HepG2 (cell line): ENCODE measurements around the gene NPAS2. TPM values are rescaled to one million over a fixed set of nuclear protein-coding genes. Genes with fewer than 3 reads are reported as not detected.

Experiments
- AGO1 ChIP-seq: fragments of 200-400 bp; formaldehyde crosslinking; IDR thresholded peaks from 2 replicates; pipeline ENCODE4 v1.6.1; 2017; ENCODE audit warnings: mild to moderate bottlenecking, low read depth, low read length, moderate library complexity; ENCODE audit not compliant: poor library complexity, severe bottlenecking
- ARID4A ChIP-seq: sonication (generic); formaldehyde crosslinking; IDR thresholded peaks from 2 replicates; pipeline ENCODE4 v1.5.0; 2020; ENCODE audit warnings: mild to moderate bottlenecking, missing genetic modification reagents, borderline replicate concordance
- CBX2 ChIP-seq, 2 experiments: fragments of 200-600 bp in 1 of 2; sonication (generic); formaldehyde crosslinking in 1 of 2; IDR thresholded peaks; 2 replicates each; pipeline versions ENCODE4 v1.7.0 to v1.8.1; 2018 to 2022; ENCODE audit warnings: low read depth in 2 of 2, low read length in 1 of 2, mild to moderate bottlenecking in 1 of 2, missing genetic modification reagents in 1 of 2
- CSRNP2 ChIP-seq: sonication (generic); formaldehyde crosslinking; conservative IDR thresholded peaks from 2 replicates; pipeline ENCODE4 v1.8.0; 2022; ENCODE audit warnings: low read depth, missing genetic modification reagents
- LCORL ChIP-seq, 2 experiments: fragments of 450-650 bp in 1 of 2; sonication (generic) in 1 of 2; formaldehyde crosslinking in 1 of 2; IDR thresholded peaks; 2 replicates each; pipeline versions ENCODE4 v1.5.0 to v1.6.1; 2017 to 2020; ENCODE audit warnings: antibody characterized with exemption in 1 of 2, missing genetic modification reagents in 1 of 2
- MLXIP ChIP-seq: sonication (generic); formaldehyde crosslinking; IDR thresholded peaks from 2 replicates; pipeline ENCODE4 v1.9.0; 2021; ENCODE audit warnings: missing genetic modification reagents, borderline replicate concordance
- NR1H2 ChIP-seq: sonication (generic); formaldehyde crosslinking; IDR thresholded peaks from 2 replicates; pipeline ENCODE4 v1.8.1; 2022; ENCODE audit warnings: low read depth, missing genetic modification reagents, borderline replicate concordance
- NR2F6 ChIP-seq, 2 experiments: IDR thresholded peaks; 2 replicates each; pipeline ENCODE4 v1.6.1; 2016; ENCODE audit warnings: antibody characterized with exemption in 1 of 2, mild to moderate bottlenecking in 1 of 2
- SRF ChIP-seq: IDR thresholded peaks from 2 replicates; pipeline ENCODE4 v1.6.1; 2011; ENCODE audit warnings: mild to moderate bottlenecking, low read depth, low read length, moderate library complexity
- TCF12 ChIP-seq, 2 experiments: fragments of 450-650 bp in 1 of 2; sonication (generic) in 1 of 2; formaldehyde crosslinking in 1 of 2; IDR thresholded peaks; 2 replicates each; pipeline versions ENCODE4 v1.6.1 to v1.8.0; 2017 to 2022; ENCODE audit warnings: antibody characterized with exemption in 1 of 2, mild to moderate bottlenecking in 1 of 2, missing genetic modification reagents in 1 of 2, moderate library complexity in 1 of 2
- ZFP1 ChIP-seq: IDR thresholded peaks from 2 replicates; pipeline ENCODE4 v1.6.1; 2016
- ZMAT3 ChIP-seq: sonication (generic); formaldehyde crosslinking; conservative IDR thresholded peaks from 2 replicates; pipeline ENCODE4 v1.7.0; 2021; ENCODE audit warnings: missing genetic modification reagents
- ZNF138 ChIP-seq: sonication (generic); formaldehyde crosslinking; IDR thresholded peaks from 2 replicates; pipeline ENCODE4 v1.5.0; 2020; ENCODE audit warnings: mild to moderate bottlenecking, low read depth, missing genetic modification reagents
- ZNF20 ChIP-seq: sonication (generic); formaldehyde crosslinking; IDR thresholded peaks from 2 replicates; pipeline ENCODE4 v1.4.0; 2020; ENCODE audit warnings: mild to moderate bottlenecking, moderate library complexity, missing genetic modification reagents
- ZNF207 ChIP-seq: fragments of 450-650 bp; IDR thresholded peaks from 2 replicates; pipeline ENCODE4 v1.6.1; 2016; ENCODE audit warnings: antibody characterized with exemption, borderline replicate concordance
- ZNF678 ChIP-seq: sonication (generic); formaldehyde crosslinking; IDR thresholded peaks from 2 replicates; pipeline ENCODE4 v1.4.0; 2020; ENCODE audit warnings: mild to moderate bottlenecking, missing genetic modification reagents
- ZNF766 ChIP-seq: sonication (generic); formaldehyde crosslinking; IDR thresholded peaks from 2 replicates; pipeline ENCODE4 v1.5.0; 2020; ENCODE audit warnings: missing genetic modification reagents, borderline replicate concordance
- ZNF784 ChIP-seq: sonication (generic); formaldehyde crosslinking; IDR thresholded peaks from 2 replicates; pipeline ENCODE4 v1.5.1; 2020; ENCODE audit warnings: missing genetic modification reagents, mild to moderate bottlenecking, borderline replicate concordance
- ZSCAN30 ChIP-seq: sonication (generic); formaldehyde crosslinking; IDR thresholded peaks from 2 replicates; pipeline ENCODE4 v1.5.0; 2020; ENCODE audit warnings: mild to moderate bottlenecking, missing genetic modification reagents
- polyA plus RNA-seq, 8 experiments: library from polyadenylated mRNA; depleted of rRNA in 3 of 8; stranded (reverse) in 7 of 8; unstranded in 1 of 8; fragments of >200 nt; fragmentation: Illumina TruSeq in 4 of 8; extraction: Trizol in 4 of 8; gene quantifications; 2 replicates each; pipeline versions ENCODE4 v1.2.1 to v1.2.3, GENCODE V29; 2011 to 2016; ENCODE audit warnings: low read depth in 4 of 8, missing spikeins in 1 of 8, mixed read lengths in 1 of 8; ENCODE audit not compliant: insufficient read depth in 1 of 8
- total RNA-seq, 5 experiments: library from RNA; depleted of rRNA; stranded (reverse); fragments of >200 nt; fragmentation: Illumina TruSeq; extraction: Trizol; gene quantifications; 2 replicates each; pipeline ENCODE4 v1.2.3, GENCODE V29; 2016; ENCODE audit warnings: low read depth in 1 of 5

Gene NPAS2
- total and polyA plus RNA-seq, 2 of the 13 experiments (the other 11 are each of a cell fraction or from before 2014, with no cell fraction given) = 14.8 to 37.5 TPM

- TF ChIP-seq NR1H2 (CRISPR knock-in tag) (no peak), ZNF207 (no peak), ARID4A (CRISPR knock-in tag) (no peak), SRF (peak; percentile 98), ZNF766 (0 out of 2 replicates have a peak, but pooled peaks have one; percentile 34), ZSCAN30 (CRISPR knock-in tag) (no peak), TCF12 (IDR thresholded peaks at IDR 0.05) (no peak), TCF12 (CRISPR knock-in tag; IDR thresholded peaks at IDR 0.05) (no peak), ZMAT3 (CRISPR knock-in tag) (0 out of 2 replicates have a peak, but pooled peaks have one; percentile 2), NR2F6 (IDR thresholded peaks at IDR 0.05) (peak; percentile 29; the same call in 1 of the 2 replicates), NR2F6 (CRISPR knock-in tag; IDR thresholded peaks at IDR 0.05) (no peak), ZNF138 (no peak), ZNF20 (CRISPR knock-in tag) (0 out of 2 replicates have a peak, but pooled peaks have one; percentile 11), AGO1 (no peak), ZNF784 (CRISPR knock-in tag) (no peak), MLXIP (CRISPR knock-in tag) (no peak), LCORL (IDR thresholded peaks at IDR 0.05) (no peak), LCORL (CRISPR knock-in tag; IDR thresholded peaks at IDR 0.05) (no peak), ZFP1 (no peak), CSRNP2 (CRISPR knock-in tag) (no peak), CBX2 (IDR thresholded peaks at IDR 0.05; ENCODE audit: low read depth, low read length) (no peak), CBX2 (CRISPR knock-in tag; IDR thresholded peaks at IDR 0.05; ENCODE audit: low read depth) (no peak), ZNF678 (CRISPR knock-in tag) (no peak)
Measured at GRCh38 chr2:100818003-100818605, 1.8 kb upstream of the NPAS2 start (continued).
